Breast epithelium (tissue), 4 donors: ENCODE measurements around the gene CCDC112. TPM values are rescaled to one million over a fixed set of nuclear protein-coding genes. Genes with fewer than 3 reads are reported as not detected.

Source experiments
- DNase-seq, 2 donors: peaks; one replicate each; pipeline ENCODE4 v3.0.0-alpha.2; 2019; ENCODE audit warnings: low spot score in 2 of 2
- H3K27ac ChIP-seq, 2 donors: fragments of 200-600 bp; sonication (generic) in 1 of 2; one replicate each; pipeline ENCODE4 v1.5.1; 2016 to 2019; ENCODE audit warnings: mild to moderate bottlenecking in 1 of 2
- H3K27me3 ChIP-seq, 2 donors: fragments of 200-600 bp; sonication (generic) in 1 of 2; one replicate each; pipeline versions ENCODE4 v1.5.1 to v1.6.0; 2017 to 2019; ENCODE audit warnings: control low read depth in 1 of 2, mild to moderate bottlenecking in 1 of 2
- H3K36me3 ChIP-seq: fragments of 200-600 bp; one replicate; pipeline ENCODE4 v1.5.1; 2019
- H3K4me1 ChIP-seq, 2 donors: fragments of 200-600 bp; sonication (generic); one replicate each; pipeline ENCODE4 v1.5.1; 2016 to 2019; ENCODE audit warnings: control low read depth in 1 of 2
- H3K4me3 ChIP-seq, 3 donors: fragments of 200-600 bp; sonication (generic); 1 replicate in 2 of 3; 2 replicates in 1 of 3; pipeline ENCODE4 v1.5.1; 2016 to 2019; ENCODE audit warnings: mild to moderate bottlenecking in 3 of 3, moderate library complexity in 2 of 3
- H3K9me3 ChIP-seq, 2 donors: fragments of 200-600 bp; sonication (generic) in 1 of 2; one replicate each; pipeline ENCODE4 v1.5.1; 2016 to 2019; ENCODE audit warnings: control low read depth in 1 of 2
- CTCF ChIP-seq, 3 donors: fragments of 450-650 bp; IDR thresholded peaks; one replicate each; pipeline ENCODE4 v1.5.1; 2016 to 2017; ENCODE audit warnings: antibody characterized with exemption in 3 of 3, mild to moderate bottlenecking in 3 of 3, moderate library complexity in 3 of 3
- POLR2A ChIP-seq: fragments of 450-650 bp; IDR thresholded peaks from one replicate; pipeline ENCODE4 v1.6.1; 2016; ENCODE audit warnings: antibody characterized with exemption, mild to moderate bottlenecking, moderate library complexity
- POLR2AphosphoS5 ChIP-seq, 3 donors: sonication (generic); formaldehyde crosslinking; IDR thresholded peaks; one replicate each; pipeline ENCODE4 v1.6.1; 2017; ENCODE audit warnings: antibody characterized with exemption in 3 of 3
- intact Hi-C: fragments of 100-400 bp; cut with DNase I; formaldehyde crosslinking; loops from one replicate; pipeline ENCODE4 v1.15.1; 2023; ENCODE audit warnings: low total_unique reads
- total RNA-seq, 3 donors: library from RNA; depleted of rRNA; stranded (reverse); fragments of >200 nt; gene quantifications; one replicate each; pipeline ENCODE4 v1.1.0, GENCODE V29; 2016

Gene CCDC112
- total RNA-seq, 3 donors from 2014 or later = 7.9 to 11.1 (median 8.6) TPM

GRCh38 chr5:115319007-115319406, 22.6 kb upstream of the CCDC112 start:
- no peaks in the 10 kb centered on the region for H3K36me3 ChIP-seq
- H3K27ac ChIP-seq = no peak overlapping the region
- no peaks in the 10 kb centered on the region for H3K27me3 ChIP-seq
- H3K4me1 ChIP-seq = no peaks in the 10 kb centered on the region
- TF ChIP-seq POLR2AphosphoS5 (IDR thresholded peaks at IDR 0.05) (no peak), CTCF (IDR thresholded peaks at IDR 0.05) (no peak), POLR2A (no peak)
- DNase-seq = no peak
- H3K9me3 ChIP-seq = no peaks in the 10 kb centered on the region
- intact Hi-C loops = no loop called here
- no peak overlapping the region for H3K4me3 ChIP-seq

GRCh38 chr5:115317736-115318135, 21.3 kb upstream of the CCDC112 start:
- intact Hi-C loops = no loop called here
- Histone ChIP-seq H3K36me3 (no peaks in the 10 kb centered on the region), H3K4me3 (no peak overlapping the region), H3K4me1 (no peaks in the 10 kb centered on the region), H3K27ac (no peak overlapping the region), H3K9me3 (no peaks in the 10 kb centered on the region), H3K27me3 (no peaks in the 10 kb centered on the region)
- DNase-seq = no peak
- TF ChIP-seq CTCF (IDR thresholded peaks at IDR 0.05) (no peak), POLR2AphosphoS5 (IDR thresholded peaks at IDR 0.05) (no peak), POLR2A (no peak)

- Histone ChIP-seq H3K27ac (no peak overlapping the region), H3K4me1 (no peaks in the 10 kb centered on the region), H3K9me3 (no peaks in the 10 kb centered on the region), H3K4me3 (no peak overlapping the region), H3K27me3 (no peaks in the 10 kb centered on the region), H3K36me3 (no peaks in the 10 kb centered on the region)
- no peak for DNase-seq
- intact Hi-C loops = no loop called here
- TF ChIP-seq CTCF (IDR thresholded peaks at IDR 0.05) (no peak), POLR2A (no peak), POLR2AphosphoS5 (IDR thresholded peaks at IDR 0.05) (no peak)
Observed at GRCh38 chr5:115317320-115317719, 20.9 kb upstream of the CCDC112 start.

- Histone ChIP-seq H3K27ac (no peak overlapping the region), H3K36me3 (no peaks in the 10 kb centered on the region), H3K4me3 (no peak overlapping the region), H3K4me1 (no peaks in the 10 kb centered on the region), H3K9me3 (no peaks in the 10 kb centered on the region), H3K27me3 (no peaks in the 10 kb centered on the region)
- intact Hi-C loops = loop anchor here (2.0 kb wide), 1 partner anchor 53 kb away; no protein-coding TSS in a partner anchor
- no peak for DNase-seq
- TF ChIP-seq POLR2AphosphoS5 (IDR thresholded peaks at IDR 0.05) (no peak), CTCF (IDR thresholded peaks at IDR 0.05) (no peak), POLR2A (no peak)
Observed at GRCh38 chr5:115313632-115314031, 17.2 kb upstream of the CCDC112 start.

GRCh38 chr5:115313052-115313451, 16.6 kb upstream of the CCDC112 start:
- Histone ChIP-seq H3K36me3 (no peaks in the 10 kb centered on the region), H3K9me3 (no peaks in the 10 kb centered on the region), H3K27me3 (no peaks in the 10 kb centered on the region), H3K4me1 (no peaks in the 10 kb centered on the region), H3K4me3 (no peak overlapping the region), H3K27ac (no peak overlapping the region)
- no peak for DNase-seq
- TF ChIP-seq CTCF (IDR thresholded peaks at IDR 0.05) = no peak
- TF ChIP-seq POLR2AphosphoS5 (IDR thresholded peaks at IDR 0.05) = no peak
- TF ChIP-seq POLR2A = no peak
- intact Hi-C loops = loop anchor here (2.0 kb wide), 1 partner anchor 54 kb away; no protein-coding TSS in a partner anchor
